GM18508 (cell line): ENCODE results near the gene LRP2.
"Not testable (repeated sequence)": the region's sequence is repeated elsewhere in the genome, so short reads cannot be mapped to it uniquely, and the experiment has no call there.

Experiments
- ATAC-seq: cut with Tn5 transposase; IDR thresholded peaks from one replicate; pipeline ENCODE4 v1.9.1; 2021; ENCODE audit warnings: moderate number of reproducible peaks; ENCODE audit not compliant: insufficient read depth, unreplicated experiment

LRP2 gene

GRCh38 chr2:169362118-169362893 is at the start of gene LRP2:
TSS of gene LRP2 (minus strand) at chr2:169362534. CDS start at chr2:169362399, 135 bp downstream.
- no peak for ATAC-seq

DNA sequence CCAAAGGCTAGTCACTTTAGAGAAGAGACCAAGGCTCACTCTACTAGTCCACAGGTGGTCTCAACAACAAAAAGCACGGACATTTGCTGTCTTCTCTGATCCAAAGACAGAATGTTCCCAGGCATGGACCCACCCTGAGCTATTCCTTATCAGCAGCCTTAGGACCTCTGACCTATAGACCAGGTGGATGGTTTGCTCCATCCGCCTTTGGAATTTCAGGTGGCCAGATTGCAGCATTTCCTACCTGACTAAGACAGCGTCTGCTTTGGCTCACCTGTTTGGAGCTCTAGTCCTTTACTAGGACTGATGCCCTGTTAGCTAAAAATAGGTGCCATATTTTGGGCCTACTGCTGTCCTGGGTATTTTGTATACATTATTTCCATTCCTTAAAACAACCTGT is 44.6 kb upstream of the LRP2 start:
- ATAC-seq: no peak

DNA sequence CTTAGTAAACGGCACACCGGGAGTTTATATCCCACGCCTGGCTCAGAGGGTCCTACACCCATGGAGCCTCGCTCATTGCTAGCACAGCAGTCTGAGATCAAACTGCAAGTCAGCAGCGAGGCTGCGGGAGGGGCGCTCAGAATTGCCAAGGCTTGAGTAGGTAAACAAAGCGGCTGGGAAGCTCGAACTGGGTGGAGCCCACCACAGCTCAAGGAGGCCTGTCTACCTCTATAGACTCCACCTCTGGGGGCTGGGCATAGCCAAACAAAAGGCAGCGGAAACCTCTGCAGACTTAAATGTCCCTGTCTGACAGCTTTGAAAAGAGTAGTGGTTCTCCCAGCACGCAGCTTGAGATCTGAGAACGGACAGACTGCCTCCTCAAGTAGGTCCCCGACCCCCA is 37.2 kb upstream of the LRP2 start:
- not testable (repeated sequence) for ATAC-seq

GRCh38 chr2:169397697-169398096 is 35.4 kb upstream of the LRP2 start:
- no peak for ATAC-seq

DNA sequence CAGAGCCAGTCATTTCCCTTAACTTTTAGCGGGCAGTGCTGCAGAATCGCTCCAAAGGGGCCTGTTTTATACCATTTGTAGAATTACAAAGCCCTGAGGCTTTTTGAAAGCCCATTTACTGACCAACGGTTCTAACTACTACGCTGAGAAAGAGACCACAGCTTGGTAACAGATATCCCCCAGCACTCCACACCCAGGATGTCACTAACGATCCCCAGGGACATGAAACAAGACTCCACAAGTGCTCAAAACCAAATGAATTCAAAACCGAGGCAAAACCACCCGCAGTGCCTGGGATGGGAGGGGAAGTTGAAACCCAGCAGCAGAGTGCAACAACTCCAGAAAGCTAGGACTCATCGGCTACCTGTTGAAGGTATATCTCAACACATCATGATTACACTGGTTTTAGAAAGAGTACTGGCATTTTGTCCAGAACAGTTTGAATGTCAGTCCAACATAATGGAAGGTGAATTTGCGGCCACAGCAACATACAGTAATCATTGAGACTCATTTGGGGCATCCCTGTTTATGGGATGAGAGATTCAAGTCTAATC is 33.6 kb upstream of the LRP2 start:
- ATAC-seq: no peak

- no peak for ATAC-seq
These were observed 30.8 kb upstream of the LRP2 start for GRCh38 chr2:169393068-169393590.

- ATAC-seq: no peak
These were observed 28.9 kb upstream of the LRP2 start for GRCh38 chr2:169391236-169391635.

- ATAC-seq: no peak
These were observed 25.8 kb upstream of the LRP2 start for GRCh38 chr2:169388161-169388560.

- no peak for ATAC-seq
These were observed 24.4 kb upstream of the LRP2 start for GRCh38 chr2:169386722-169387121.

DNA sequence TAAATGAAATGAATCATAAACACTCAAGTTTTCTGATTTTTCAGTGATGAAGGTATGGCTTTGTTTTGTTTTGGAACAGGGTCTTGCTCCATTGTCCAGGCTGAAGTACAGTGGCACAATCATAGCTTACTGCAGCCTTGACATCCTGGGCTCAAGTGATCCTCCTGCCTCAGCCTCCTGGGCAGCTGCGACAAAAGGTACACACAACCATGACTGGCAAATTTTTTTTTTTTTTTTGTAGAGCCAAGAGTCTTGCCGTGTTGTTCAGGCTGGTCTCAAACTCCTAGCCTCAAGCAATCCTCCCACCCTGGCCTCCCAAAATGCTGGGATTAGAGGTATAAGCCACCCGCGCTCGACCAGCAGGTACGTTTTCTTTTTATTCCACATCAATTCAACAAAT is 22.5 kb upstream of the LRP2 start:
- no peak for ATAC-seq

- no peak for ATAC-seq
These were observed 10.2 kb upstream of the LRP2 start for GRCh38 chr2:169372561-169372960.

GRCh38 chr2:169366066-169366465 is 3.7 kb upstream of the LRP2 start:
- no peak for ATAC-seq

GRCh38 chr2:169365029-169365480 is 2.7 kb upstream of the LRP2 start:
- ATAC-seq: peak; percentile 67

- no peak for ATAC-seq
These were observed 1.3 kb upstream of the LRP2 start for GRCh38 chr2:169363560-169364150.

- ATAC-seq: no peak
These were observed 693 bp upstream of the LRP2 start for GRCh38 chr2:169362894-169363559.

DNA sequence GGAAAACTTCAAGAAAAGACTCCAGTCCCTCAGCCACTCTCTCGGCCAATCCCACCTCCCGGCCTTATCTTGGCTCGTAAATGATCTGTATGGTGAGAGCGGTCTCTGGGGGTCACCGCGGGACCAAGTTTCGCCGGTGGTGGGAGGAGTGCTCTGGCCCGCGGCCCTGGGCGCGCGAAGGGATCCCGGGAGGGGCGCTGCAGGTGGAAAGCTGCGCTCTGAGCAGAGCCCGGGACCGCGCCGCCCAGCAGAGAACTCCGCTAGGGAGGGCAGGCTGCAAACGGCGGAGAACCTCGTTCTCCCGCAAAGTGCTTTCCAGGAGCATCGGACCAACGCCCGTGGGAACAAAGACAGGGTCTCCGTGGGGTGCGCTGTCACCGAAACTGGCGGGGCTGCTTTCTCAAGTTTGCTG is 622 bp downstream of the LRP2 start:
- no peak for ATAC-seq

DNA sequence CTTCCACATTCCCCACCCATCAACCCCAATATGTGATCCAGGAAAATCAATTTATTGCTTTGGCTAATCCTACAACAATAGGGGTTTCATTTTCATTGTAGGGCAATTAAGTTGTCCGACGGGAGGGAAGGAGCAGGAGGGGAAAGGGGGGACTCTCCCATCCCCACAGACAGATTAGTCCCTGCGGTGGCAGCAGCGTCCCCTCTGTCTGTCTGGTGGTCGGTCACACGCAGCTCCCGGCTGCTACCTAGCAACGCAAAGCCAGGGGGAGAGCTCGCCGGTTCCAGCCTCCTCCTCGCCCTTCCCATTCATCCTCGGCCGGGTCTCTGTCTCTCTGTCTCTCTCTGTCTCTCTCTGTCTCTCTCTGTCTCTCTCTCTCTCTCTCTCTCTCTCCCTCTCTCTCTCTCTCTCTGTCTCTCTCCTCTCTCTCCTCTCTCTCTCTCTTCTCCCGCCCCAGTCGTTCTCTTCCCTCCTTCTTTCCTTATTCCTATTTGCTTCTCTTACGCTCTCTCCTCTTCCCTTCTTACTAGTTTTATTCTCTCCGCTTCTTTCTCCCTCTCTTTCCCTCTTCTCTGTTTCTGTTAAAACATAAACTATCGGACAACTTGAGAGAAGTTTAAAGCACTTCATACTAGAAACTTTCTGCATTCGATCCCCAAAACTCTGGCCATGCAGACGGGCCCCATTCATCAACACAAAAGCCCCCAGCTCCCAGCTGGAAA is 1.2 kb downstream of the LRP2 start:
- no peak for ATAC-seq

DNA sequence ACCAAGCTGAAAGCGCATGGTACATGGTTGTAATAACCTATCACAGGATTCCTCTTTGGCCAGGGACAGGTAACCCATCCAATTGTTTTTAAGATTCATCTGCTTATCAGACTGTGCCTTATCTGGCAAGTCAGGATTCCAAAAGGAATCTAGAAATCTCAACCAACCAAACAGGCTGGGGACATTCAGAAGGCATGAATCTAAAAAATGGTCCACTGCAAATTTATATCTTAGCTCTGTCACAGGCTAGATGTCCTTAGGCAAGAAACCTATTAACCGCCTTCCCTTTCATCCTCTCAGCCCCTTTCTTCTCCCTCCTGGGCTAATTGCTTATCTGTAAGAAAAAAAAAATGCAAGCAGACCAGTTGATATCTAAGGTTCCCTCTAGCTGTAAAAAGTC is 4.3 kb downstream of the LRP2 start:
- no peak for ATAC-seq

- ATAC-seq: no peak
These were observed 8.1 kb downstream of the LRP2 start for GRCh38 chr2:169354244-169354643.

DNA sequence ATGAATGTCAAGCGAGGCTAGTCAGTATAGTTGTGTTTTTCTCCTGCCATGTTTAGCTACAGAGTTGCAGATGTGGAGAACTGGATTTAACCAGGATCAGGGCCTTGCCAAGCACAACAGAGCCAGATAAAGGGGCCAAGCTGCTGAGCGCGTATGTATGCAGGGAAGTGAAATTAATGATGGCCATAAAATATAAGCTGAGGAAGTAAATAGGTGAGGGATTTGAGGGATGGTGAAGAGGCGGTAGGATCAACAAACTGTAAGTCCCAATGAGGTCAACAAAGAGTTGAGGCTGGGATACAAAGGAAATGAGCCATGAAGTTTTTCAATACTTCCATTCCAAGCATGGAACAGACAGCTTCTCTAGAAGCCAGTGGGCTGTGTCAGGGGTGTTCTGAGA is 10.6 kb downstream of the LRP2 start:
- no peak for ATAC-seq
